Neural cell (in vitro differentiated cells): ENCODE measurements around the gene CAV2. TPM values are rescaled to one million over a fixed set of nuclear protein-coding genes. Genes with fewer than 3 reads are reported as not detected.

Experiments
- H2AFZ ChIP-seq: fragments of 200-600, 300-800 bp; sonication (generic), shearing (Covaris generic); 2 replicates; pipeline ENCODE4 v1.6.0; 2014; ENCODE audit warnings: low read depth, mild to moderate bottlenecking, antibody characterized with exemption, low read length, moderate library complexity
- H3F3A ChIP-seq: fragments of 200-600 bp; shearing (Covaris generic); 2 replicates; pipeline ENCODE4 v1.6.1; 2016; ENCODE audit warnings: mild to moderate bottlenecking, moderate library complexity, mixed read lengths, antibody characterized with exemption, low read length; ENCODE audit not compliant: insufficient read depth, poor library complexity, severe bottlenecking
- H3K27ac ChIP-seq: fragments of 200-600, 300-800 bp; sonication (generic), shearing (Covaris generic); 2 replicates; pipeline ENCODE4 v1.5.1; 2014; ENCODE audit warnings: mild to moderate bottlenecking, low read length, moderate library complexity
- H3K27me3 ChIP-seq: fragments of 300-800, 200-600 bp; sonication (generic), shearing (Covaris generic); 2 replicates; pipeline ENCODE4 v1.6.0; 2014; ENCODE audit warnings: mild to moderate bottlenecking, low read depth, low read length, moderate library complexity; ENCODE audit not compliant: insufficient read depth
- H3K36me3 ChIP-seq: fragments of 300-800, 200-600 bp; sonication (generic), shearing (Covaris generic); 2 replicates; pipeline ENCODE4 v1.5.1; 2014; ENCODE audit warnings: mild to moderate bottlenecking, antibody characterized with exemption, low read length, moderate library complexity; ENCODE audit not compliant: insufficient read depth
- H3K4me2 ChIP-seq: fragments of 300-800, 200-600 bp; sonication (generic), shearing (Covaris generic); 2 replicates; pipeline ENCODE4 v1.6.0; 2014; ENCODE audit warnings: mild to moderate bottlenecking, low read length
- H3K4me3 ChIP-seq: fragments of 300-800, 200-600 bp; sonication (generic), shearing (Covaris generic); 2 replicates; pipeline ENCODE4 v1.5.1; 2014; ENCODE audit warnings: mild to moderate bottlenecking, low read length, moderate library complexity
- H3K79me2 ChIP-seq: fragments of 200-600 bp; shearing (Covaris generic); replicated peaks from 2 replicates; pipeline ENCODE4 v1.6.0; 2014; ENCODE audit warnings: mild to moderate bottlenecking, low read length, moderate library complexity; ENCODE audit not compliant: insufficient read depth
- H3K9ac ChIP-seq: fragments of 300-800, 200-600 bp; sonication (generic), shearing (Covaris generic); 2 replicates; pipeline ENCODE4 v1.6.1; 2016; ENCODE audit warnings: mild to moderate bottlenecking, low read length, mixed read lengths
- H3K9me2 ChIP-seq: fragments of 200-600 bp; shearing (Covaris generic); 2 replicates; pipeline ENCODE4 v1.6.1; 2016; ENCODE audit warnings: mild to moderate bottlenecking, low read length, mixed read lengths; ENCODE audit not compliant: insufficient read depth
- H3K9me3 ChIP-seq: fragments of 200-600, 300-800 bp; sonication (generic), shearing (Covaris generic); 2 replicates; pipeline ENCODE4 v1.6.1; 2016; ENCODE audit warnings: mild to moderate bottlenecking, mixed run types, low read length, moderate library complexity, mixed read lengths
- H4K20me1 ChIP-seq: fragments of 200-600 bp; shearing (Covaris generic); 2 replicates; pipeline ENCODE4 v1.6.1; 2016; ENCODE audit warnings: mild to moderate bottlenecking, mixed run types; ENCODE audit not compliant: insufficient read depth
- EP300 ChIP-seq: fragments of 450-650 bp; conservative IDR thresholded peaks from 2 replicates; pipeline ENCODE4 v1.6.1; 2014; ENCODE audit warnings: antibody characterized with exemption, mild to moderate bottlenecking, moderate library complexity; ENCODE audit not compliant: poor library complexity, severe bottlenecking
- EZH2 ChIP-seq: fragments of 200-600, 300-800 bp; shearing (Covaris generic), sonication (generic); IDR thresholded peaks from 2 replicates; pipeline ENCODE4 v1.6.1; 2014; ENCODE audit warnings: antibody characterized with exemption, low read length, borderline replicate concordance, mild to moderate bottlenecking; ENCODE audit not compliant: insufficient read depth, poor library complexity, severe bottlenecking
- MXI1 ChIP-seq: fragments of 450-650 bp; conservative IDR thresholded peaks from 2 replicates; pipeline ENCODE4 v1.6.1; 2014; ENCODE audit warnings: antibody characterized with exemption, mild to moderate bottlenecking; ENCODE audit not compliant: poor library complexity, severe bottlenecking
- POLR2AphosphoS5 ChIP-seq: IDR thresholded peaks from 2 replicates; pipeline ENCODE4 v1.6.1; 2012
- RAD21 ChIP-seq: fragments of 450-650 bp; conservative IDR thresholded peaks from 2 replicates; pipeline ENCODE4 v1.6.1; 2014; ENCODE audit warnings: antibody characterized with exemption, mild to moderate bottlenecking, moderate library complexity
- SMC3 ChIP-seq: fragments of 450-650 bp; conservative IDR thresholded peaks from 2 replicates; pipeline ENCODE4 v1.6.1; 2014; ENCODE audit warnings: antibody characterized with exemption, mild to moderate bottlenecking, moderate library complexity; ENCODE audit not compliant: poor library complexity
- TAF1 ChIP-seq: IDR thresholded peaks from 2 replicates; pipeline ENCODE4 v1.6.1; 2012; ENCODE audit warnings: low read depth
- polyA plus RNA-seq: library from polyadenylated mRNA; depleted of rRNA; stranded (reverse); fragments of >200 nt; gene quantifications from 2 replicates; pipeline ENCODE4 v1.2.3, GENCODE V29; 2014
- TF ChIP-seq, protein P1 (sequence below): IDR thresholded peaks from 2 replicates; pipeline ENCODE4 v1.6.1; 2012; ENCODE audit warnings: borderline replicate concordance
- TF ChIP-seq, protein P2 (sequence below): fragments of 450-650 bp; IDR thresholded peaks from 2 replicates; pipeline ENCODE4 v1.5.1; 2014; ENCODE audit warnings: antibody characterized with exemption, mild to moderate bottlenecking, moderate library complexity; ENCODE audit not compliant: poor library complexity, severe bottlenecking

The CAV2 gene
- polyA plus RNA-seq, 1 donor from 2014 or later = not detected

DNA sequence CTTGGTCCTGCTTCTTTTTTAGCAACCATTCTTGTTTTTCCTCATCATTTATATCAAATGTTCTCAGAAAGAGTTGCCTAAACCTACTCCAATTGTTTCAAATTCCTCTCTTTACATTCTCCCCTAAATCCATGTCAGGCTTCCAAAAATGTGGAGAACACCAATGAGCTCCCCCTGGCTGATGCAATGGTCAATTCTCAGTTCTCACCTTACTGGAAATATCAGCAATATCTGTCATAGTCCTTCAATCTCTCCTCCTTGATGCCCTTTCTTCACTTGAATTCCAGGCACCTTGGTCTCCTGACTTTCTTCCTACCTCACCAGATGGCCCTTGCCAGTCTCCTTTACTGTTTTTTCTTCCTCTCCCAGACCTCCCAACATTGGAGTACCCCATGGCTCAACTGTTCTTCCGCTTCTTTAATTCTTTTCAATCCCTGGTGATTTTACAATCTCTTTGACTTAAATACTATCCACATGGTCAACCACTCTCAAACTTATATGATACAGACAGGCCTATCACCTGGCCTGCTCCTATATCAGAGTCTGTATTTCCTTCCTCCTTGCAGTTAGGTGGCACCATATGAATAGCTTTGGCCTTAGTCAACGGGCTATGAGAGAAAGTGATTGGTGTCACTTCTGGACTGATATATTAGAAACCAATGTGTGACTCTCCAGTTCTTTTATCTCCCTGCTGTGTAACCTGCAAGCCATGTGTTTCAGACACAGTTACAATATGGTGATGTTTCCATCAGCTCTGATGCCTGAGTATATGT is 47.4 kb upstream of the CAV2 start:
- H3K9me3 ChIP-seq = peaks cover 3% of the 10 kb centered on the region
- H3K4me3 ChIP-seq = no peak overlapping the region
- no peaks in the 10 kb centered on the region for H3K36me3 ChIP-seq
- no peaks in the 10 kb centered on the region for H4K20me1 ChIP-seq
- H3K79me2 ChIP-seq = no peaks in the 10 kb centered on the region
- H3K27me3 ChIP-seq = no peaks in the 10 kb centered on the region
- no peak overlapping the region for H3K9ac ChIP-seq
- no peak for TF ChIP-seq EZH2
- no peak for TF ChIP-seq MXI1
- TF ChIP-seq RAD21 = no peak
- TF ChIP-seq POLR2AphosphoS5 = no peak
- TF ChIP-seq, protein P1, sequence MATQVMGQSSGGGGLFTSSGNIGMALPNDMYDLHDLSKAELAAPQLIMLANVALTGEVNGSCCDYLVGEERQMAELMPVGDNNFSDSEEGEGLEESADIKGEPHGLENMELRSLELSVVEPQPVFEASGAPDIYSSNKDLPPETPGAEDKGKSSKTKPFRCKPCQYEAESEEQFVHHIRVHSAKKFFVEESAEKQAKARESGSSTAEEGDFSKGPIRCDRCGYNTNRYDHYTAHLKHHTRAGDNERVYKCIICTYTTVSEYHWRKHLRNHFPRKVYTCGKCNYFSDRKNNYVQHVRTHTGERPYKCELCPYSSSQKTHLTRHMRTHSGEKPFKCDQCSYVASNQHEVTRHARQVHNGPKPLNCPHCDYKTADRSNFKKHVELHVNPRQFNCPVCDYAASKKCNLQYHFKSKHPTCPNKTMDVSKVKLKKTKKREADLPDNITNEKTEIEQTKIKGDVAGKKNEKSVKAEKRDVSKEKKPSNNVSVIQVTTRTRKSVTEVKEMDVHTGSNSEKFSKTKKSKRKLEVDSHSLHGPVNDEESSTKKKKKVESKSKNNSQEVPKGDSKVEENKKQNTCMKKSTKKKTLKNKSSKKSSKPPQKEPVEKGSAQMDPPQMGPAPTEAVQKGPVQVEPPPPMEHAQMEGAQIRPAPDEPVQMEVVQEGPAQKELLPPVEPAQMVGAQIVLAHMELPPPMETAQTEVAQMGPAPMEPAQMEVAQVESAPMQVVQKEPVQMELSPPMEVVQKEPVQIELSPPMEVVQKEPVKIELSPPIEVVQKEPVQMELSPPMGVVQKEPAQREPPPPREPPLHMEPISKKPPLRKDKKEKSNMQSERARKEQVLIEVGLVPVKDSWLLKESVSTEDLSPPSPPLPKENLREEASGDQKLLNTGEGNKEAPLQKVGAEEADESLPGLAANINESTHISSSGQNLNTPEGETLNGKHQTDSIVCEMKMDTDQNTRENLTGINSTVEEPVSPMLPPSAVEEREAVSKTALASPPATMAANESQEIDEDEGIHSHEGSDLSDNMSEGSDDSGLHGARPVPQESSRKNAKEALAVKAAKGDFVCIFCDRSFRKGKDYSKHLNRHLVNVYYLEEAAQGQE = no peak
- no peak for TF ChIP-seq SMC3
- TF ChIP-seq, protein P2, sequence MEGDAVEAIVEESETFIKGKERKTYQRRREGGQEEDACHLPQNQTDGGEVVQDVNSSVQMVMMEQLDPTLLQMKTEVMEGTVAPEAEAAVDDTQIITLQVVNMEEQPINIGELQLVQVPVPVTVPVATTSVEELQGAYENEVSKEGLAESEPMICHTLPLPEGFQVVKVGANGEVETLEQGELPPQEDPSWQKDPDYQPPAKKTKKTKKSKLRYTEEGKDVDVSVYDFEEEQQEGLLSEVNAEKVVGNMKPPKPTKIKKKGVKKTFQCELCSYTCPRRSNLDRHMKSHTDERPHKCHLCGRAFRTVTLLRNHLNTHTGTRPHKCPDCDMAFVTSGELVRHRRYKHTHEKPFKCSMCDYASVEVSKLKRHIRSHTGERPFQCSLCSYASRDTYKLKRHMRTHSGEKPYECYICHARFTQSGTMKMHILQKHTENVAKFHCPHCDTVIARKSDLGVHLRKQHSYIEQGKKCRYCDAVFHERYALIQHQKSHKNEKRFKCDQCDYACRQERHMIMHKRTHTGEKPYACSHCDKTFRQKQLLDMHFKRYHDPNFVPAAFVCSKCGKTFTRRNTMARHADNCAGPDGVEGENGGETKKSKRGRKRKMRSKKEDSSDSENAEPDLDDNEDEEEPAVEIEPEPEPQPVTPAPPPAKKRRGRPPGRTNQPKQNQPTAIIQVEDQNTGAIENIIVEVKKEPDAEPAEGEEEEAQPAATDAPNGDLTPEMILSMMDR = no peak
- no peak for TF ChIP-seq EP300
- TF ChIP-seq TAF1 = no peak
- H3K27ac ChIP-seq = no peak overlapping the region
- H3K9me2 ChIP-seq = no peaks in the 10 kb centered on the region
- H2AFZ ChIP-seq = no peak overlapping the region
- no peaks in the 10 kb centered on the region for H3F3A ChIP-seq
- H3K4me2 ChIP-seq = no peak overlapping the region

DNA sequence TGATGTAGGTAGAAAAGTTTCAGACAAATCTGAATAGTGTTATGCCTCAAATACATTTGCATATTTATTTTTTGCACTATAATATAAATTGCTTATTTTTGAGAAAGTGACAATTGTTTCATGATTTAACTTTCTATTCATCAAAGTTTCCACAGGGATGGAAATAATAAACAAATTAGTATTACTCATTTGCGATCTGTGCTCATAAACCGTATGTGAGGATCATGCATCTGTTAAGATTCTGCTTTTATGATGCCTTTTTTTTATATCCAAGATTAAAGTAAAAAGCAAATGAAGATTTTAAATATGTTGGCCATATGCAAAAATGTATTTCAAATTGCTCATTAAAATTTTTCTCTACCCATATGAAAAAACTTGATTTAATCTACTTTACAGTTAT is 45.2 kb upstream of the CAV2 start:
- Histone ChIP-seq H3K9ac (no peak overlapping the region), H4K20me1 (no peaks in the 10 kb centered on the region), H3K79me2 (no peaks in the 10 kb centered on the region), H3K9me3 (peaks cover 3% of the 10 kb centered on the region), H3K27me3 (no peaks in the 10 kb centered on the region), H3F3A (no peaks in the 10 kb centered on the region), H2AFZ (no peak overlapping the region), H3K36me3 (no peaks in the 10 kb centered on the region), H3K4me3 (no peak overlapping the region), H3K9me2 (no peaks in the 10 kb centered on the region), H3K4me2 (no peak overlapping the region), H3K27ac (no peak overlapping the region)
- no peak for TF ChIP-seq TAF1
- TF ChIP-seq POLR2AphosphoS5 = no peak
- TF ChIP-seq MXI1 = no peak
- TF ChIP-seq, protein P1 = no peak
- no peak for TF ChIP-seq SMC3
- TF ChIP-seq, protein P2 = no peak
- no peak for TF ChIP-seq EZH2
- TF ChIP-seq RAD21 = no peak
- no peak for TF ChIP-seq EP300
